SK-N-SH (cell line): ENCODE results near the gene ERC1. TPM values are rescaled to one million over a fixed set of nuclear protein-coding genes. Genes with fewer than 3 reads are reported as not detected.

ENCODE experiments used
- CTCF ChIA-PET: fragments of 300-600, 350-600 bp; formaldehyde crosslinking; extraction: SDS; loops from one replicate; lab custom pipeline; 2021; lab: Yijun Ruan, JAX
- POLR2A ChIA-PET: fragments of 350-600 bp; sonication (Branson Sonifier 250); formaldehyde crosslinking; extraction: SDS; loops from one replicate; lab custom pipeline; 2020; ENCODE audit warnings: antibody characterized with exemption, inconsistent platforms; lab: Yijun Ruan, JAX
- DNase-seq: peaks from one replicate; pipeline ENCODE4 v3.0.0; 2012
- H2AFZ ChIP-seq: fragments of 200-600 bp; sonication (generic); 2 replicates; pipeline ENCODE4 v1.8.1; 2016; ENCODE audit warnings: antibody characterized with exemption, mild to moderate bottlenecking, low read depth
- H3F3A ChIP-seq: fragments of 200-600 bp; sonication (generic); replicated peaks from 2 replicates; pipeline ENCODE3; 2016; ENCODE audit warnings: antibody characterized with exemption, mild to moderate bottlenecking; ENCODE audit not compliant: insufficient read depth
- H3K27ac ChIP-seq, 2 experiments: fragments of 200-500 bp in 1 of 2; fragments of 200-600 bp in 1 of 2; sonication (Bioruptor generic) in 1 of 2; sonication (generic), shearing (Covaris generic) in 1 of 2; 2 replicates each; pipeline versions ENCODE4 v1.5.1 to v1.6.1; 2014 to 2016; ENCODE audit warnings: low read depth in 2 of 2, inconsistent platforms in 1 of 2, low read length in 1 of 2, mild to moderate bottlenecking in 1 of 2, mixed read lengths in 1 of 2
- H3K27me3 ChIP-seq: fragments of 200-600 bp; sonication (generic), shearing (Covaris generic); 2 replicates; pipeline ENCODE4 v1.6.1; 2016; ENCODE audit warnings: mixed run types; ENCODE audit not compliant: insufficient read depth
- H3K36me3 ChIP-seq, 2 experiments: fragments of 200-500 bp in 1 of 2; fragments of 200-600 bp in 1 of 2; sonication (Bioruptor generic) in 1 of 2; sonication (generic) in 1 of 2; replicated peaks in 1 of 2; 2 replicates each; pipeline versions ENCODE3 to v1.5.1; 2014 to 2016; ENCODE audit warnings: low read length in 1 of 2, mild to moderate bottlenecking in 1 of 2; ENCODE audit not compliant: insufficient read depth in 2 of 2, control insufficient read depth in 1 of 2
- H3K4me1 ChIP-seq, 2 experiments: fragments of 200-500 bp in 1 of 2; fragments of 200-600 bp in 1 of 2; sonication (Bioruptor generic) in 1 of 2; sonication (generic), shearing (Covaris generic) in 1 of 2; 2 replicates each; pipeline versions ENCODE4 v1.5.1 to v1.6.1; 2014 to 2016; ENCODE audit warnings: low read depth in 1 of 2, low read length in 1 of 2, mixed run types in 1 of 2; ENCODE audit not compliant: insufficient read depth in 2 of 2, control insufficient read depth in 1 of 2
- H3K4me2 ChIP-seq: fragments of 200-600 bp; sonication (generic), shearing (Covaris generic); 2 replicates; pipeline ENCODE4 v1.6.1; 2017; ENCODE audit warnings: mixed run types
- H3K4me3 ChIP-seq, 2 experiments: fragments of 200-500 bp in 1 of 2; fragments of 200-600 bp in 1 of 2; sonication (Bioruptor generic) in 1 of 2; sonication (generic), shearing (Covaris generic) in 1 of 2; 2 replicates each; pipeline versions ENCODE4 v1.5.1 to v1.8.1; 2014 to 2016; ENCODE audit warnings: low read depth in 2 of 2, inconsistent platforms in 1 of 2, low read length in 1 of 2, mild to moderate bottlenecking in 1 of 2, mixed read lengths in 1 of 2, moderate library complexity in 1 of 2
- H3K79me2 ChIP-seq: fragments of 200-600 bp; sonication (generic); 2 replicates; pipeline ENCODE4 v1.8.1; 2017; ENCODE audit warnings: mild to moderate bottlenecking; ENCODE audit not compliant: insufficient read depth
- H3K9ac ChIP-seq: fragments of 200-600 bp; sonication (generic); 2 replicates; pipeline ENCODE4 v1.6.1; 2017; ENCODE audit warnings: mixed run types
- H3K9me2 ChIP-seq: fragments of 200-600 bp; sonication (generic); 2 replicates; pipeline ENCODE4 v1.6.1; 2017; ENCODE audit warnings: mixed run types
- H3K9me3 ChIP-seq: fragments of 200-600 bp; sonication (generic); 2 replicates; pipeline ENCODE4 v1.6.1; 2017; ENCODE audit warnings: mixed run types, mild to moderate bottlenecking, moderate library complexity
- H4K20me1 ChIP-seq: fragments of 200-600 bp; sonication (generic); 2 replicates; pipeline ENCODE4 v1.6.1; 2017; ENCODE audit warnings: mild to moderate bottlenecking, mixed run types; ENCODE audit not compliant: insufficient read depth
- CHD2 ChIP-seq: fragments of 150-350 bp; IDR thresholded peaks from 2 replicates; pipeline ENCODE4 v1.6.1; 2018; ENCODE audit warnings: low read length; ENCODE audit not compliant: partially characterized antibody
- CTCF ChIP-seq: fragments of 200-600 bp; sonication (generic); IDR thresholded peaks from 2 replicates; pipeline ENCODE4 v1.6.1; 2017; ENCODE audit warnings: antibody characterized with exemption, mild to moderate bottlenecking, moderate library complexity
- ELF1 ChIP-seq: IDR thresholded peaks from 2 replicates; pipeline ENCODE4 v1.4.0; 2012
- EP300 ChIP-seq, 2 experiments: IDR thresholded peaks; 2 replicates each; pipeline versions ENCODE4 v1.4.0 to v1.6.1; 2012; ENCODE audit warnings: borderline replicate concordance in 1 of 2, low read depth in 1 of 2, low read length in 1 of 2
- GATA2 ChIP-seq: sonication (generic); formaldehyde crosslinking; IDR thresholded peaks from 2 replicates; pipeline ENCODE4 v1.5.0; 2020; ENCODE audit warnings: mild to moderate bottlenecking, missing genetic modification reagents
- IRF3 ChIP-seq: fragments of 150-350 bp; IDR thresholded peaks from 2 replicates; pipeline ENCODE4 v1.6.1; 2016; ENCODE audit warnings: mild to moderate bottlenecking, low read depth, low read length
- MEF2A ChIP-seq: IDR thresholded peaks from 2 replicates; pipeline ENCODE4 v1.4.0; 2012; ENCODE audit warnings: low read depth, borderline replicate concordance
- MXI1 ChIP-seq: IDR thresholded peaks from 2 replicates; pipeline ENCODE4 v1.6.1; 2012; ENCODE audit warnings: mild to moderate bottlenecking, low read depth, low read length, improper control_type of control experiment
- NFIC ChIP-seq: IDR thresholded peaks from 2 replicates; pipeline ENCODE4 v1.4.0; 2012; ENCODE audit warnings: borderline replicate concordance
- PBX3 ChIP-seq: IDR thresholded peaks from 2 replicates; pipeline ENCODE4; 2012
- POLR2AphosphoS5 ChIP-seq: IDR thresholded peaks from 2 replicates; pipeline ENCODE4 v1.6.1; 2012; ENCODE audit warnings: low read depth, low read length
- RAD21 ChIP-seq: IDR thresholded peaks from 2 replicates; pipeline ENCODE4 v1.6.1; 2012; ENCODE audit warnings: mild to moderate bottlenecking, low read length
- REST ChIP-seq: IDR thresholded peaks from 2 replicates; pipeline ENCODE4 v1.6.1; 2012; ENCODE audit warnings: mild to moderate bottlenecking, low read depth, low read length, moderate library complexity
- RXRA ChIP-seq: IDR thresholded peaks from 2 replicates; pipeline ENCODE4 v1.4.0; 2012; ENCODE audit warnings: low read depth, mild to moderate bottlenecking, borderline replicate concordance
- SIN3A ChIP-seq: IDR thresholded peaks from 2 replicates; pipeline ENCODE4 v1.6.1; 2012; ENCODE audit warnings: low read depth, mild to moderate bottlenecking, low read length, moderate library complexity, borderline replicate concordance
- SMC3 ChIP-seq: IDR thresholded peaks from 2 replicates; pipeline ENCODE4 v1.6.1; 2012; ENCODE audit warnings: low read depth, low read length, improper control_type of control experiment
- TAF1 ChIP-seq: IDR thresholded peaks from 2 replicates; pipeline ENCODE4 v1.6.1; 2012; ENCODE audit warnings: low read depth, mild to moderate bottlenecking, low read length, moderate library complexity, borderline replicate concordance
- USF1 ChIP-seq: IDR thresholded peaks from 2 replicates; pipeline ENCODE4 v1.4.0; 2012; ENCODE audit warnings: low read depth, borderline replicate concordance
- USF2 ChIP-seq: fragments of 150-350 bp; IDR thresholded peaks from 2 replicates; pipeline ENCODE4 v1.6.1; 2017; ENCODE audit warnings: antibody characterized with exemption, low read length, low read depth, borderline replicate concordance
- WGBS: methylation state at CpG from one replicate; pipeline ENCODE4 v1.1.6; 2017; ENCODE audit warnings: low lambda C conversion rate; 5-methylcytosine and 5-hydroxymethylcytosine counted together
- polyA plus RNA-seq, 3 experiments: library from polyadenylated mRNA; depleted of rRNA; stranded (reverse); fragments of >200 nt; gene quantifications; 2 replicates each; pipeline ENCODE4 v1.2.3, GENCODE V29; 2012

ERC1 gene
- polyA plus RNA-seq, 1 of the 3 experiments (the other 2 are of a cell fraction) = 7.5 TPM

GRCh38 chr12:1375323-1375722 lies 384.3 kb downstream of the ERC1 start:
- Histone ChIP-seq H3F3A (peaks cover 8% of the 10 kb centered on the region), H3K36me3 (peaks cover 8 to 26% of the 10 kb centered on the region in 2 experiments), H3K9me3 (no peaks in the 10 kb centered on the region), H3K9ac (no peak overlapping the region), H3K4me1 (peaks cover 0 to 4% of the 10 kb centered on the region in 2 experiments; a peak in 1 of 4 replicates), H3K27me3 (no peaks in the 10 kb centered on the region), H4K20me1 (no peaks in the 10 kb centered on the region), H3K4me3 (no peak overlapping the region), H3K79me2 (no peaks in the 10 kb centered on the region), H3K4me2 (no peak overlapping the region), H3K9me2 (no peaks in the 10 kb centered on the region), H2AFZ (no peak overlapping the region), H3K27ac (no peak overlapping the region)
- ChIA-PET CTCF (interaction anchor here (2.2 kb wide), 1 partner anchor 257 kb away, joined by 4 read pairs; no protein-coding TSS in a partner anchor), POLR2A (no interaction called here)
- 98% methylated on average over 6 of the region's 6 CpGs for WGBS
- no peak for DNase-seq
- no peak for TF ChIP-seq ELF1
- no peak for TF ChIP-seq SMC3
- no peak for TF ChIP-seq MEF2A
- no peak for TF ChIP-seq TAF1
- TF ChIP-seq POLR2AphosphoS5 = no peak
- no peak for TF ChIP-seq EP300 (IDR thresholded peaks at IDR 0.05; ENCODE audit: borderline replicate concordance in 1 of 2, low read depth in 1 of 2, low read length in 1 of 2)
- TF ChIP-seq USF1 = no peak
- no peak for TF ChIP-seq NFIC
- TF ChIP-seq CHD2 = no peak
- no peak for TF ChIP-seq SIN3A
- TF ChIP-seq RAD21 = no peak
- TF ChIP-seq IRF3 = no peak

- WGBS = 85% methylated on average over 5 of the region's 5 CpGs
- POLR2A ChIA-PET = no interaction called here
- H3K9ac ChIP-seq = no peak overlapping the region
- TF ChIP-seq REST (no peak), CTCF (no peak), GATA2 (CRISPR knock-in tag) (no peak), RXRA (no peak), USF2 (no peak), PBX3 (no peak), MXI1 (no peak)
Observed at GRCh38 chr12:1377117-1377516, 386.1 kb downstream of the ERC1 start.

More at GRCh38 chr12:1377117-1377516, 386.1 kb downstream of the ERC1 start:
- Histone ChIP-seq H3K79me2 (no peaks in the 10 kb centered on the region), H2AFZ (no peak overlapping the region), H3K4me2 (no peak overlapping the region), H3K9me3 (no peaks in the 10 kb centered on the region), H3K27me3 (no peaks in the 10 kb centered on the region), H3K36me3 (peaks cover 9 to 27% of the 10 kb centered on the region in 2 experiments), H3K9me2 (no peaks in the 10 kb centered on the region), H4K20me1 (no peaks in the 10 kb centered on the region), H3K27ac (no peak overlapping the region), H3K4me3 (no peak overlapping the region), H3F3A (peaks cover 8% of the 10 kb centered on the region), H3K4me1 (peaks cover 0 to 6% of the 10 kb centered on the region in 2 experiments; a peak in 1 of 4 replicates)
- no peak for DNase-seq
- CTCF ChIA-PET = no interaction called here
